HCT116 (cell line): Measurements from ENCODE around the gene SLC5A4.

ENCODE experiments used
- CEBPB ChIP-seq: IDR thresholded peaks from 2 replicates; pipeline ENCODE4 v1.6.1; 2012; ENCODE audit warnings: low read depth
- CTCF ChIP-seq, 3 experiments: fragments of 200-600 bp in 1 of 3; sonication (generic) in 1 of 3; IDR thresholded peaks in 2 of 3; conservative IDR thresholded peaks in 1 of 3; 2 replicates each; pipeline ENCODE4 v1.5.1; 2012 to 2017; ENCODE audit warnings: low read depth in 2 of 3, low read length in 2 of 3, antibody characterized with exemption in 1 of 3, borderline replicate concordance in 1 of 3, control low read depth in 1 of 3, mild to moderate bottlenecking in 1 of 3, mixed read lengths in 1 of 3, mixed run types in 1 of 3, moderate library complexity in 1 of 3; ENCODE audit not compliant: insufficient read depth in 1 of 3
- EZH2 ChIP-seq: fragments of 200-600 bp; sonication (generic); IDR thresholded peaks from 2 replicates; pipeline ENCODE4 v1.6.1; 2017; ENCODE audit warnings: antibody characterized with exemption, mixed run types
- EZH2phosphoT487 ChIP-seq: fragments of 200-600 bp; IDR thresholded peaks from 2 replicates; pipeline ENCODE4 v1.6.1; 2018; ENCODE audit warnings: antibody characterized with exemption, borderline replicate concordance
- JUND ChIP-seq: IDR thresholded peaks from 2 replicates; pipeline ENCODE4 v1.6.1; 2012
- POLR2A ChIP-seq: IDR thresholded peaks from 2 replicates; pipeline ENCODE4 v1.7.0; 2011; ENCODE audit warnings: borderline replicate concordance; ENCODE audit not compliant: insufficient read depth, insufficient read length; ENCODE audit errors: extremely low read depth
- POLR2AphosphoS5 ChIP-seq: IDR thresholded peaks from 2 replicates; pipeline ENCODE4 v1.6.1; 2011; ENCODE audit warnings: mild to moderate bottlenecking, low read depth, low read length, moderate library complexity
- REST ChIP-seq: IDR thresholded peaks from 2 replicates; pipeline ENCODE4 v1.6.1; 2012; ENCODE audit warnings: low read depth
- SIN3A ChIP-seq: IDR thresholded peaks from 2 replicates; pipeline ENCODE4 v1.6.1; 2012; ENCODE audit warnings: low read depth
- TCF7L2 ChIP-seq: IDR thresholded peaks from 2 replicates; pipeline ENCODE4 v1.7.0; 2011; ENCODE audit warnings: borderline replicate concordance, inconsistent platforms; ENCODE audit not compliant: insufficient read depth, insufficient read length; ENCODE audit errors: extremely low read depth
- YY1 ChIP-seq: IDR thresholded peaks from 2 replicates; pipeline ENCODE4 v1.6.1; 2011; ENCODE audit warnings: low read length, low read depth, moderate library complexity, mild to moderate bottlenecking; ENCODE audit not compliant: insufficient replicate concordance; ENCODE audit errors: extremely low read depth
- ZFX ChIP-seq: fragments of 450-650 bp; IDR thresholded peaks from 2 replicates; pipeline ENCODE4 v1.6.1; 2017
- ZNF274 ChIP-seq: fragments of 200-500 bp; sonication (Bioruptor generic); IDR thresholded peaks from 2 replicates; pipeline ENCODE4 v1.6.1; 2014; ENCODE audit warnings: mild to moderate bottlenecking, low read depth, low read length, inconsistent platforms

GRCh38 chr22:32211011-32211410 is 44.1 kb downstream of the SLC5A4 start:
- no peak for TF ChIP-seq REST
- no peak for TF ChIP-seq CTCF (IDR thresholded peaks at IDR 0.05 in 2 of 3, conservative IDR thresholded peaks at IDR 0.05 in 1 of 3; ENCODE audit: borderline replicate concordance in 1 of 3, insufficient read depth in 1 of 3, low read depth in 2 of 3, low read length in 2 of 3)
- TF ChIP-seq POLR2AphosphoS5 = no peak
- no peak for TF ChIP-seq POLR2A
- no peak for TF ChIP-seq EZH2
- no peak for TF ChIP-seq YY1
- no peak for TF ChIP-seq SIN3A
- no peak for TF ChIP-seq ZFX
- TF ChIP-seq ZNF274 = no peak
- no peak for TF ChIP-seq EZH2phosphoT487
- TF ChIP-seq CEBPB = no peak
- no peak for TF ChIP-seq TCF7L2
- no peak for TF ChIP-seq JUND
